ENCODE data around the gene ST6GALNAC3. TPM values are rescaled to one million over a fixed set of nuclear protein-coding genes. Genes with fewer than 3 reads are reported as not detected.
"Not testable (repeated sequence)": the region's sequence is repeated elsewhere in the genome, so short reads cannot be mapped to it uniquely, and the experiment has no call there.

Gene ST6GALNAC3
- total RNA-seq, 4 donors from 2014 or later = 0.79 to 5.3 (median 1.6) TPM

DNA sequence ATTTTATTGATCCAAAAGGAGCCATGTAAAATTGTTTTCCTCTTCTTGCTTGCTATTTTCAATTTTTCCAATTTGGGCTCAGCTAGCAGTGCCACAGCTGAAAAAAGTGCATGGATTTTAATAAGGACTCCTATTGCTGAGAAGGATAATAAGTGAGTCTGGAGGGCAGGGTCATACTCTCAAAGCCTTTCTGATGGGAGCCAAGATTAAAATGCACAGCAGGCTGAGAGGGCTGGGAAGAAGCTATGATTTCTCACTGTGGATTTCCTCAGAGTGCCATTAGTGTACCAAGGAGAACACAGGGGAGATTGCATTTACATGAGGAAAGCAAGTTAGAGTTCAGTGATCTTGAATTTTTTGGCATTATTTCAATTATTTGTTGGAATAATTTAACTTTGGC, 261.3 kb downstream of the ST6GALNAC3 start:
- H3K4me3 ChIP-seq = no peak overlapping the region
- peaks cover 4% of the 10 kb centered on the region for H3K4me1 ChIP-seq
- DNase-seq (ENCODE audit: low spot score in 2 of 2) = no peak
- no peak for TF ChIP-seq POLR2A (IDR thresholded peaks at IDR 0.05)
- TF ChIP-seq POLR2AphosphoS5 (IDR thresholded peaks at IDR 0.05) = no peak
- no peak for TF ChIP-seq EP300 (IDR thresholded peaks at IDR 0.05)
- no peak overlapping the region for H3K27ac ChIP-seq
- H3K36me3 ChIP-seq = no peaks in the 10 kb centered on the region
- no peaks in the 10 kb centered on the region for H3K9me3 ChIP-seq
- H3K27me3 ChIP-seq = no peaks in the 10 kb centered on the region

DNA sequence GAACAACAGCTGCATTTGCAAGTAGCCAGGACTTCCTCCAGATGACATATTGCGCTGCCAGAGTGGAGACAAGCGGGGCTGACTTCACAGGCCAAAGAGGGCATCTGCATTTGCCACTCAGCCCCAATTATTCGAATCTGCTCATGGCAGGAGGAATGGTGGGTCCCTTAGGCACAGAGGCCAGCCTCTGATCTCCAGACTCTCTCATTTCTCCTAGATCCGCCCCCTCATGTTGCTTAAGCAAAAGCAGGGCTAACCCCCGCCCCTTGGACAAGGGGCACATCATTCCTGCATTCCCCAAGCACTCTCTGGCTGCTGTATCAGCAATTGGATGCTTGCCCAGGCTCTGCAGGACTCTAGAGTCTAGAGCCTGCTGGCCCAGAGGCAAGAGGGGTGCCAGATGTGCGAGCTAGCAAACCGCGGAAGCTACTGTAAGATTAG, 262.4 kb downstream of the ST6GALNAC3 start:
- Histone ChIP-seq H3K27ac (no peak overlapping the region), H3K4me3 (no peak overlapping the region), H3K27me3 (no peaks in the 10 kb centered on the region), H3K36me3 (no peaks in the 10 kb centered on the region), H3K9me3 (no peaks in the 10 kb centered on the region), H3K4me1 (peaks cover 4% of the 10 kb centered on the region)
- TF ChIP-seq, protein P1, sequence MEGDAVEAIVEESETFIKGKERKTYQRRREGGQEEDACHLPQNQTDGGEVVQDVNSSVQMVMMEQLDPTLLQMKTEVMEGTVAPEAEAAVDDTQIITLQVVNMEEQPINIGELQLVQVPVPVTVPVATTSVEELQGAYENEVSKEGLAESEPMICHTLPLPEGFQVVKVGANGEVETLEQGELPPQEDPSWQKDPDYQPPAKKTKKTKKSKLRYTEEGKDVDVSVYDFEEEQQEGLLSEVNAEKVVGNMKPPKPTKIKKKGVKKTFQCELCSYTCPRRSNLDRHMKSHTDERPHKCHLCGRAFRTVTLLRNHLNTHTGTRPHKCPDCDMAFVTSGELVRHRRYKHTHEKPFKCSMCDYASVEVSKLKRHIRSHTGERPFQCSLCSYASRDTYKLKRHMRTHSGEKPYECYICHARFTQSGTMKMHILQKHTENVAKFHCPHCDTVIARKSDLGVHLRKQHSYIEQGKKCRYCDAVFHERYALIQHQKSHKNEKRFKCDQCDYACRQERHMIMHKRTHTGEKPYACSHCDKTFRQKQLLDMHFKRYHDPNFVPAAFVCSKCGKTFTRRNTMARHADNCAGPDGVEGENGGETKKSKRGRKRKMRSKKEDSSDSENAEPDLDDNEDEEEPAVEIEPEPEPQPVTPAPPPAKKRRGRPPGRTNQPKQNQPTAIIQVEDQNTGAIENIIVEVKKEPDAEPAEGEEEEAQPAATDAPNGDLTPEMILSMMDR (IDR thresholded peaks at IDR 0.05) = no peak
- TF ChIP-seq POLR2AphosphoS5 (IDR thresholded peaks at IDR 0.05) (no peak), EP300 (IDR thresholded peaks at IDR 0.05) (no peak), POLR2A (IDR thresholded peaks at IDR 0.05) (no peak)
- 43% methylated on average over 8 of the region's 8 CpGs for WGBS
- DNase-seq (ENCODE audit: low spot score in 2 of 2) = no peak

DNA sequence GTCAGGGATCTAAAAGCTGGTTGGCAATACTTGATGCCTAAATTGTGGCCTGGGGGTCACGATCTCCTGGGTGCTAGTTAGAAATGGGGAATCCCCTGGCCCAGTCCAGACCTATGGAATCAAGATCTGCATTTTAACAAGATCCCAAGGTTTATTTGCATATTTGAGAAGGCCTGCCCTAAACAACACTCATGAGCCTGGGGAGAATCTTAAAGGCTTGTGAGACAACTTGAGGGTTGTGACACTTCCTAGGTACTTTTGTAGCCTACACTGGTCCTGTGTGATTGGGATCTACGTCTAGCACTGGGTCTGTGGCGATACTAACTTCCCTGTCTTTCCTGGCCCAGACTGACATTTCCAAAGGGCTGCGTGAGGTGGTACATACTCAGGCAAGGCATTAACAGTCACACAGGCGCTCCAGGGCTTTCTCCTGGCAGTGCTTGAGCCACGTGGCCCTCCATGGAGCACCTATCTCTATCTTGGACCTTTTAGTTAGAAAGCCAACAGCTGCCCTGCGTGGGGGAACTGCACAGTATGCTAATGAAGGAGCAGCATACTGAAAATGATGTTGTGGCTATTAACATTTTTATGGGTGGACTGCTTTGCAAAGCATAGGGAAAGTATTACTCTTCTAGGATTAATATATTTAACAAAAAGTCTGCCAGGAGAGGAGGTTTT, 263.1 kb downstream of the ST6GALNAC3 start:
- Histone ChIP-seq H3K9me3 (no peaks in the 10 kb centered on the region), H3K4me1 (peaks cover 4% of the 10 kb centered on the region), H3K4me3 (no peak overlapping the region), H3K27ac (no peak overlapping the region), H3K27me3 (no peaks in the 10 kb centered on the region), H3K36me3 (no peaks in the 10 kb centered on the region)
- no peak for DNase-seq (ENCODE audit: low spot score in 2 of 2)
- TF ChIP-seq EP300 (IDR thresholded peaks at IDR 0.05) (no peak), POLR2A (IDR thresholded peaks at IDR 0.05) (no peak), POLR2AphosphoS5 (IDR thresholded peaks at IDR 0.05) (no peak)
- TF ChIP-seq, protein P1 (IDR thresholded peaks at IDR 0.05) = no peak
- 88% methylated on average over 7 of the region's 7 CpGs for WGBS

DNA sequence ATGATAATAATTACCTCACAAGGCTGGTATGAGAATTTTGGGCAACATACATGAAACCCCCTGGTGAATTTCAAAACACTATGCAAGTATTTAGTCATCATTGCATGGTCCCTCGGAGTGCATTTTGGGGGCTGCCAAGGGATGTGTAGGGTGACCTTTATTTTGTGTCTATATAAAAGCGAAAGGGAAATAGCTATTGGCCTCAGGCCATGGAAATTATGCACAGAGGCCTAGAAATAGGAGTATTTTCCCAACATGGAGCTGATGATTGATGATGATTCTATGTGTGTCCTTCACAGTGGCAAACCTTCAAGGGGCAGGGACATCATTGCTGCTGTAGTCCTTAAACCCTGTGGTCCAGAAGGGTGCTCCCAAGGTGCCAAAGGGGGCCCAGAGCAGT, 265.5 kb downstream of the ST6GALNAC3 start:
- no peak overlapping the region for H3K4me3 ChIP-seq
- H3K9me3 ChIP-seq = no peaks in the 10 kb centered on the region
- TF ChIP-seq EP300 (IDR thresholded peaks at IDR 0.05) (no peak), POLR2A (IDR thresholded peaks at IDR 0.05) (no peak)
- H3K36me3 ChIP-seq = no peaks in the 10 kb centered on the region
- peaks cover 4% of the 10 kb centered on the region for H3K4me1 ChIP-seq
- WGBS = 76% methylated on average over 2 of the region's 2 CpGs
- H3K27ac ChIP-seq = no peak overlapping the region
- H3K27me3 ChIP-seq = no peaks in the 10 kb centered on the region
- DNase-seq (ENCODE audit: low spot score in 2 of 2) = no peak

DNA sequence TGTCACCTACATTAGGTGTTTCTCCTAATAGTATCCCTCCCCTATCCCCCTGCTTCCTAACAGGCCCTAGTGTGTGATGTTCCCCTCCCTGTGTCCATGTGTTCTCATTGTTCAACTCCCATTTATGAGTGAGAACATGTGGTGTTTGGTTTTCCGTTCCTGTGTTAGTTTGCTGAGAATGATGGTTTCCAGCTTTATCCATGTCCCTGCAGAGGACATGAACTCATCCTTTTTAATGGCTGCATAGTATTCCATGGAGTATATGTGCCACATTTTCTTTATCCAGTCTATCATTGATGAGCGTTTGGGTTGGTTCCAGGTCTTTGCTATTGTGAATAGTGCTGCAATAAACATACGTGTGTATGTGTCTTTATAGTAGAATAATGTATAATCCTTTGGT, 267.3 kb downstream of the ST6GALNAC3 start:
- not testable (repeated sequence) for H3K4me3 ChIP-seq; H3K9me3 ChIP-seq; H3K4me1 ChIP-seq; H3K27me3 ChIP-seq; H3K36me3 ChIP-seq; DNase-seq (ENCODE audit: low spot score in 2 of 2); H3K27ac ChIP-seq
- 96% methylated on average over 3 of the region's 3 CpGs for WGBS

DNA sequence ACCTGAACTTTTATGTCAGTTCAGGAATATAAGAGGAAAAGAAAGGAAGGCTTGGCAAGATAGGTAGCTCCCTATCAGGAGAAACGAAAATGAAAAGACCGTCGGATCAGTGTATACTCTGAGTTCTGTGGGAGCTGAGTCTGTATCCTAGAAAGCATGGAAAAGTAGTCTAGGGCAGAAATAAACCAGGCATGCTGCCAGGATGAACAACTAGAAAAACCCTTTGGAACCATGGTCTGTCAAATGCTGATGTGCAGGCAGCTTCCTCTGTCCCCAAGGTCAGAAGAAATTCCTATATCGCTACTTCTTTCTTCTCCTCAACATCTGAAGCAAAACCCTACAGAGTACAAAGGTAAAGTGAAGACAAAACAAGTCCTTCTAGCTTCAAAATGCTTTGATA, 268.8 kb downstream of the ST6GALNAC3 start:
- no peak overlapping the region for H3K27ac ChIP-seq
- TF ChIP-seq POLR2A (IDR thresholded peaks at IDR 0.05) (no peak), POLR2AphosphoS5 (IDR thresholded peaks at IDR 0.05) (no peak), EP300 (IDR thresholded peaks at IDR 0.05) (no peak)
- TF ChIP-seq, protein P1 (IDR thresholded peaks at IDR 0.05) = no peak
- 84% methylated on average over 4 of the region's 4 CpGs for WGBS

DNA sequence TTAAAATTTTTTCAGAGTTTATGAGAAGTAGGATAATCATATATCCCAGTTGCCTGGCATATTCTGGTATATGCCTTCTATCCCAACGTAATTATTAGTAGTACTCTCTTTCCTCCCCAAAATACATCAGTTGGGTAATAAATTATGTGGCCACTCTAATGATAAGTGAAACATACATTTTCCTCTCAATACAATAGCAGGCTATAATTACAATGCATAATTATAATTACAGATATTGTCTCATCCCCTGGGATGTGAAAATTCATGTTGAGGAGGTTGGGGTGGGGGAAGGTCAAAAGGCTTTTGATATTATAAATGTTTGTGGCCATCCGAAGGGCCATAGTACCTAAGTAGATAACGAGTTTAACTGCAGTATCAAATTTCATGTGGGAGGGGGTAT, 277.1 kb downstream of the ST6GALNAC3 start:
- WGBS = 78% methylated on average over 3 of the region's 3 CpGs
- Histone ChIP-seq H3K4me1 (no peaks in the 10 kb centered on the region), H3K4me3 (no peak overlapping the region), H3K27me3 (no peaks in the 10 kb centered on the region), H3K36me3 (no peaks in the 10 kb centered on the region), H3K27ac (no peak overlapping the region), H3K9me3 (no peaks in the 10 kb centered on the region)
- TF ChIP-seq POLR2A (IDR thresholded peaks at IDR 0.05) (no peak), POLR2AphosphoS5 (IDR thresholded peaks at IDR 0.05) (no peak), EP300 (IDR thresholded peaks at IDR 0.05) (no peak)
- TF ChIP-seq, protein P1 (IDR thresholded peaks at IDR 0.05) = no peak
- DNase-seq (ENCODE audit: low spot score in 2 of 2) = no peak

More for the DNA sequence above, 268.8 kb downstream of the ST6GALNAC3 start:
- Histone ChIP-seq H3K4me1 (no peaks in the 10 kb centered on the region), H3K9me3 (no peaks in the 10 kb centered on the region), H3K27me3 (no peaks in the 10 kb centered on the region), H3K4me3 (no peak overlapping the region), H3K36me3 (no peaks in the 10 kb centered on the region)
- DNase-seq (ENCODE audit: low spot score in 2 of 2) = no peak
